HG03521 (cell line): ENCODE measurements around the gene TRH.
"Not testable (repeated sequence)": the region's sequence is repeated elsewhere in the genome, so short reads cannot be mapped to it uniquely, and the experiment has no call there.

Experiments
- ATAC-seq: cut with Tn5 transposase; IDR thresholded peaks from one replicate; pipeline ENCODE4 v1.9.1; 2021; ENCODE audit warnings: mild to moderate bottlenecking, moderate library complexity; ENCODE audit not compliant: unreplicated experiment

The TRH gene

DNA sequence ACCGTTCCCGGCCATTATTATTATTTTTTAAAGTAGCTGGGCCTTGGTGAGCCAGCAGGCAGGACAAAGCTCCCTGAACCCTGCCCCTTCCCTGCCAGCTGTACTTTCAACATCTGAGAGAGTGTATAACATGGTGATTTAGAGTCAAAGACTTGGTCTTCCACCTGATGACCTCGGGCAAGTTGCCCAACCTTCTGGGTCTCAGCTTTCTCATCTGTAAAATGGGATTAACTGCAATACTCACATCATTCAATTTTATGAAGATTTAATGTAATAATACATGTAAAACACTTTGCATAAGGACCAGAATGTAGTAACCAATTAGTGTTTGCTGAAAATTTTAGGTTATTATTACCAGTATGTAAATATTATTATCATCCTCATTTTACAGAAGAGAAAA lies 11.9 kb upstream of the TRH start:
- no peak for ATAC-seq

GRCh38 chr3:129965937-129966336 lies 8.6 kb upstream of the TRH start:
- no peak for ATAC-seq

DNA sequence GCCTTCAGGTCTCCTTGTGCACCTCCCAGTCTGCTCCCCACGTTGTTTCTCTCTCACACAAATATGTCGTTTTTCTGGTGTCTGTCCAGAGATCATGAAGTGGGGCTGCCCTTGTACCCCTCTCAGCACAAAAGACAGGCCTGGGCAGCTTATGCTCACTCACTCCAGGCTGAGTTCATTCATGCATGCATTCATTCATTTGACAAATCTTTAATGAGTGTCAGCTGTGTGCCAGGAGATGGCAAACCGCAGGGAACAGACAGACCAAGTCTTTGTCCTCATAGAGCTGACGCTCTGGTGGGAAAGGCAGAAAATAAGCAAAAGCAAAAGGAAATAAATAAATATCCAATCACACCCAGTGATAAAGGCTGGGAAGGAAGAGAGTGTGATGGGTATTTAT lies 7.6 kb upstream of the TRH start:
- no peak for ATAC-seq

DNA sequence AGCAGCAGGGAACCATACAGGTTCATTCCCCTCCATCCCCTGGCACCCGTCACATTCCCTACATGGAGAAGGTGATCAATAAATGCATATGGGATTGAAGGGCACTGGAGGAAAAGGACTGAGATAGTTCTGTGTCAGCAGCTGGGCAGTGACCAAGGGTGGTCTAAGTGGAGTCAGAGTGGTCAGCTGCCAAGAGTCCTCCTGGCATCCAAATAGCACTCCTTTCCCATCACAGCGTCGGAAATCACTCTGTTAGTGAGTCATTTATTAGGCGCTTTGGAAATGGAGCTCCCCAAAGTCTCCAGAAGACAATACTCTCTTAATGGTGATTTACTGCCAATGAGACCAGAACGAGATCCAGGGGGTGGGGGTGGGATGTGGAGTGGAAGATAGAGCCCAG lies 6.8 kb upstream of the TRH start:
- ATAC-seq = no peak

DNA sequence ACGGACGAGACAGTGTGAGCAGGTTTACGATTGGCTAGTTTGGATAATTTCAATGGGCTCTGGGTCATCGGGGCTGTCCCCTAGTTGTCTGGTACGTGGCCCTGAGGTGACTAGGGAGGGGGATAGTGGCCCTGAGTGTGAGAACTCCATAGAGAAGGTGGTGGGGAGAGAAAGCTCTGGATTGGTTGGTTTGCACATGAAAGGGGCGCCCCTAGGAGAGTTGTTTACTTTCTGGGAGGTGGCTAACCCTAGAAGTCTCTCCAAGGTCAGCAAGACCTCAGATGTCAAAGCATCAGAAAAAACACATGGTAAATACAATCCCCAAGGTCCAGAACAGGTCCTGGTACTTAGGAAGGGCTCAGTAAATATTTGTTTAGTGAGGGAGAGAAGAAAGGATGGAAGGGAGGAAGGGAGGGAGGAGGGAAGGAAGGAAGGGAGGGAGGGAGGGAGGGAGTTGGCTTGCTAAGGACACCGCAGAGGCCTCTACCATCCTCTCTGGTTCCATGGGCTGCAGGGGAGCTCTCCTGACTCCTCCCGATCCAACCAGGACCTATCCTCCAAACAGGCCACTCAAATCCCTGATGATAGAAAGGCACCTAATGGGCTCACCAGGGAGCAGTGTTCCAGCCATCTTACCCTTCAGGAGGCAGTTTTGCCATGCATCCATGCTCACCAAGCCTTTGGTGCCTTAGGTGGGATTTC lies 3.0 kb upstream of the TRH start:
- ATAC-seq = no peak

GRCh38 chr3:129972301-129972700 lies 2.2 kb upstream of the TRH start:
- ATAC-seq = no peak

DNA sequence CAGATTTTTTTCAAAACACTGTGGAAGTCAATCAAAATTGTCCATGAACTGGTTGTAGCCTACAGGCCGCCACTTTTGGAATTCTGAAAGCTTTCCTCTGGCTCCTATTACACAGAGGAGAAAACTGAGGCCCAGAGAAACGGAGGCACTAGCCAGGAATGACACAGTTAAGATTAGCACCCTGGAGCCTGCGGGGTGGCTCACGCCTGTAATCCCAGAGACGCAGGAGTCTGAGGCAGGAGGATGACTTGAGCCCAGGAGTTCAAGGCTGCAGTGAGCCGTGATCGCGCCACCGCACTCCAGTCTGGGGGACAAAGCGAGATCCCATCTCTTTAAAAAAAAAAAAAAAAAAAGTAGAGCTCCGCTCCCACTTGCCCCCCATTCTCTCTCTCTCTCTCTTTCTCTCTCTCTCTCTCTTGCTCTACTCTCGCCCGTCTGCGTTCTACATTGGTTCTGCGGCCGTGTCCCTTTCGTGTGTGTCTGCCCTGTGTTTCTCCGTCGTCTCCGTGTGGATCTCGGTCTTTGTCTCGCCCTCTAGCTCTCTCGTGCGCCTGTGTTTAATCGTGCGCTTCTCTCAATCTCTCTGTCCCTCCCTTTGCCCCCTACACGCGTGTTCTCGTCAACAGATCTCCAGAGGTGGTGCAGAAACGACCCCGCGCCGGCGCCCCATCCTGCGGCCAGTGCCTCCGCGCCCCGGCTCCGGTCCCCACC lies 512 bp upstream of the TRH start:
- no peak for ATAC-seq

DNA sequence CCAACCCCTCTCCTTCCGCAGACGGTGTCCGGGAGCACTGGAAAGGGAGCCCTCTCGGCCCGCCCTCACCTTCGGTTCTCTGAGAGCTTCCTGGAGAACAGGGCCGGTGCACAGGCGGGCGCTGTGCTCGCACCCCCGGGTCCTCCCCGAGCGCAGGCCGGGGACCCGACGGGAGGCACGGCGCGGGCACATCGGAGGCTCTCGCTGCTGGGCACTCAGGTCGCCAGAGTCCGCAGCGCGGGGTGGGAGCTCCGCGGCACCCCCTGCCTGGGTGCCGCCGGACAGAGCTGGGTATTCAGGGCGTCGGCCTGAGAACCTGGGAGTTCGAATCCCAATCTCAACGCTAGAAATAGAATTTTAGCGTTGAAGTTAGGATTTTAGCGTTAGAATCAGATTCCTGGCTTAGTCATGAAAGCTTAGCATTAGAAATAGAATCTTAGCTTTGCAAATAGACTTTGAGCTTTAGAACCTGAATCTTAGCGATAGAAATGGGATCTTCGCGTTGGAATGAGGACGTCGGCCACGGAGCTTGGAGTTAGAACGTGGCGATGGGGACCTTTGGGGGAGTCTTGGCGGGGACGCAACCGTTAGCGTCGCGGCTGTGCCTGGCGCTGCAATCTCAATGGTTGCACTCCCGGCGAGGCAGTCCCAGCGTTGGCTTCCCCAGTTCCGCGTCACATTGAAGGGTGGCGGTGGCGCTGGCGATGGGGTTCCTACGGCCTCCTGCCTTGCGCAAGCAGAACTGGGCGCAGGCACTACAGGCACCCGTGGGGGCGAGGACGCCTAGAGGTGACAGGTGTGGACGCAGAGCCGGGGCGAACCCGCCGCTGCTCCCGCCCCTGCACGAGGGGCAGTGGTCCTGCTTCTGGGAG lies 549 bp downstream of the TRH start:
- ATAC-seq = no peak

GRCh38 chr3:129975705-129976048 lies 1.2 kb downstream of the TRH start:
- no peak for ATAC-seq

DNA sequence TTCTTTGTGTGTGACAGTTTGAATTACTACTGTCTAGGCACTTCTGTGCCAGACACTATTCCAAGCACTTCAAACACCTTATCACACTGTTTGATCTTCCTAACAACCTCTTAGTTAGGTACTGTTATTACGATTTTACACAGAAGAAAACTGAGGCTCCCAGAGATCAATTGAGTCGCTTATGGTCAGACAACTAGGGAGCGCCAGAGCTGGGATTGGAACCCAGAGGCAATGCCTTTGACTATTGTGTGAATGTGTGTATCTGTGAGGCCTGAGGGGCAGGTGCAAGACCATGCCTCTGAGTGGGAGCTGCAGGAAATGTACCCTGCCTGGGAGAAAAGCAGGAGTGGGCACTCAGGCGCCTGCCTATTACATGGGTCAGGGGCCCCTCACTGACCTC lies 1.8 kb downstream of the TRH start:
- ATAC-seq = no peak

DNA sequence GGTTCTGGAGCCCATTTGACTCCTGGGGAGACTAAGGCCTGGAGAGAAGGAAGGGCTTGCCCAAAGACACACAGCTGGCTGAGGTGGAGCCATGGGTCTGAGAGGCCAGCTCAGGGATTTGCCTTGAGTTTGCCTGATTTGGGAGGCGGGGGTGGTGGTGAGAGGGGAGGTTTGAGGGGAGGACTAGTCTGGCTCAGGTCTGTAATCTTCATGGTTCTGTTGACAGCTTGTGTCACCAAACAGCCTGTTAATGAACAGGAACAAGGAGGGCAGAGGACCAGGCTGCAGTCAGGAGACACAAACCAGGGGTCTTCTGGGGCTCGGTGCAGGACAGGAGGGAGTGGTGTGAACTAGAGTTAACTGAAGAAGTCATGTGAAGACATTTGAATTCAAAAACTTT lies 3.6 kb downstream of the TRH start:
- ATAC-seq = no peak

- ATAC-seq = no peak
These were observed 5.4 kb downstream of the TRH start for GRCh38 chr3:129979905-129980304.

GRCh38 chr3:129983561-129983960 lies 9.0 kb downstream of the TRH start:
- ATAC-seq = no peak

DNA sequence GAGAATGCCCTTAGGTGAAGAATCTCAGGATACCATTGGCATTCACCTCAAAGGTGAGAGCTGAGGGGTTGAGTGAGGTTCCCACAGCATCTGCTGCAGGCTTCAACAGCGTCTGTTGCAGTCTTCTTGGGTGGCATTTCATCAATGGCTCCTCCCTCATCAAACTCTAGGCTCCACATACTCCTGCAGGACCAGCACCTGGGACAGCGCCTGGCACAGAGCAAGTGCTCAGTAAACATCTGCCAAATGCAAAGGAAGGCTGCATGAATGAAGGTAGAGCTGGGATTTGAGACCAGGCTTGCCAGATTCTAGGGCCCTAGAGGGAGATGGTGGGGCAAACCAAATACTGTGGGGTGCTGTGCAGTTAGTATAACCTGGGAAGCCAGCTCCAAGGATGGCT lies 9.6 kb downstream of the TRH start:
- no peak for ATAC-seq

- no peak for ATAC-seq
These were observed 10.6 kb downstream of the TRH start for GRCh38 chr3:129985113-129985512.

DNA sequence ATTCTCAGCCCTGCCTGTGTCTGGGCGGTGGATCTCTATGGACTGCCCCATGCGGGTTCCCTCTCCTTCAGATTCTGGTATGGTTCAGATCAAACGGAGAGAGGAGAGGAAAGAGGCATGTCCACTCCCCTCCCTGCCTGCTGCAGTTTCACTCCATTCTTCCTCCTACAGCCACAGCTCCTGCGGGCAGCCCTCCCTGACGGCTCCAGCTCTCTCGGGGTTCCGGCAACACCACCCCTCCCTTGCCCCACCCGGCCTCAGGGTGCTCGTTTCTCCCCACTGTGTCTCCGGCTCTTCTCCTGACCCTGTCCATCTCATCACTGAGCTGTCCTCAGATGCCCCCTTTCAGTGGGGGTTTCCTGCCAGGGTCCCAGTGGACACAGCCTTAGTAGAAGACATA lies 13.9 kb downstream of the TRH start:
- ATAC-seq = no peak

DNA sequence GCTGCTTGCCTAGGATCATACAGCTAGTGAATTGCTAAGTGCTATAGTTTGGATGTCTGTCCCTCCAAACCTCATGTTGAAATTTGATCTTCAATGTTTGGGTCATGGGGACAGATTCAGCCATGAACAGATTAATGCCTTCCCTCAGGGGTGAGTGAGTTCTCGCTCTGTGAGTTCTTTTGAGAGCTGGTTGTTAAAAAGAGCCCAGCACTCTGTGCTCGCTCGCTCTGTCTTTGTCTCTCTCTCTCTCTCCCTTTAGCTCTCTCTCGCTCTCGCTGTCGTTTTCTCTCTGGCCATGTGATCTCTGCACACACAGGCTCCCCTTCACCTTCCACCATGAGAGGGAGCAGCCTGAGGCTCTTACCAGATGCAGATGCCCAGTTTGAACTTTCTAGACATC lies 14.9 kb downstream of the TRH start:
- ATAC-seq = no peak

GRCh38 chr3:129992781-129993180 lies 18.3 kb downstream of the TRH start:
- no peak for ATAC-seq

GRCh38 chr3:129994883-129995559 lies 20.5 kb downstream of the TRH start:
- ATAC-seq = no peak

GRCh38 chr3:129996073-129996472 lies 21.6 kb downstream of the TRH start:
- no peak for ATAC-seq

GRCh38 chr3:129999176-129999575 lies 24.7 kb downstream of the TRH start:
- ATAC-seq = not testable (repeated sequence)
